Medulla oblongata (tissue), 1 donor: Measurements from ENCODE around the gene ITIH1.
"Not testable (repeated sequence)": the region's sequence is repeated elsewhere in the genome, so short reads cannot be mapped to it uniquely, and the experiment has no call there.

Experiments
- DNase-seq: peaks from one replicate; pipeline ENCODE4 v3.0.0-alpha.2; 2015; ENCODE audit errors: extremely low spot score

ITIH1 gene

GRCh38 chr3:52774901-52775864 lies 2.2 kb upstream of the ITIH1 start:
- peak; percentile 20 for DNase-seq

GRCh38 chr3:52775877-52776276 lies 1.5 kb upstream of the ITIH1 start:
- no peak for DNase-seq

- not testable (repeated sequence) for DNase-seq
Measured at GRCh38 chr3:52776486-52776885, 913 bp upstream of the ITIH1 start.

GRCh38 chr3:52777959-52778805 lies 783 bp downstream of the ITIH1 start:
- DNase-seq = no peak

GRCh38 chr3:52779011-52779836 lies 1.8 kb downstream of the ITIH1 start:
- no peak for DNase-seq

GRCh38 chr3:52779837-52780585 lies 2.6 kb downstream of the ITIH1 start:
- no peak for DNase-seq

GRCh38 chr3:52781741-52782140 lies 4.3 kb downstream of the ITIH1 start:
- DNase-seq = no peak

GRCh38 chr3:52782412-52783210 lies 5.2 kb downstream of the ITIH1 start:
- no peak for DNase-seq

GRCh38 chr3:52783211-52783555 lies 5.8 kb downstream of the ITIH1 start:
- no peak for DNase-seq

GRCh38 chr3:52784021-52784621 lies 6.7 kb downstream of the ITIH1 start:
- no peak for DNase-seq

GRCh38 chr3:52784931-52785590 lies 7.7 kb downstream of the ITIH1 start:
- DNase-seq = no peak

- DNase-seq = no peak
Measured at GRCh38 chr3:52786330-52787215, 9.2 kb downstream of the ITIH1 start.

GRCh38 chr3:52787246-52787645 lies 9.8 kb downstream of the ITIH1 start:
- DNase-seq = no peak

- peak; percentile 6 for DNase-seq
Measured at GRCh38 chr3:52787672-52788625, 10.6 kb downstream of the ITIH1 start.

- no peak for DNase-seq
Measured at GRCh38 chr3:52788890-52789745, 11.7 kb downstream of the ITIH1 start.

GRCh38 chr3:52789746-52790040 lies 12.3 kb downstream of the ITIH1 start:
- DNase-seq = no peak
